Neural progenitor cell (in vitro differentiated cells): ENCODE measurements around the gene C12orf57. TPM values are rescaled to one million over a fixed set of nuclear protein-coding genes. Genes with fewer than 3 reads are reported as not detected.

ENCODE experiments used
- DNase-seq: peaks from one replicate; pipeline ENCODE4 v3.0.0-alpha.2; 2016; ENCODE audit warnings: low spot score
- H2AFZ ChIP-seq: fragments of 200-600 bp; sonication (generic); replicated peaks from 2 replicates; pipeline ENCODE4 v1.6.1; 2016; ENCODE audit warnings: antibody characterized with exemption
- H3F3A ChIP-seq: fragments of 200-600 bp; sonication (generic); 2 replicates; pipeline ENCODE4 v1.6.1; 2016; ENCODE audit warnings: antibody characterized with exemption, low read depth
- H3K27ac ChIP-seq: fragments of 200-600 bp; sonication (generic); 2 replicates; pipeline ENCODE4 v1.5.1; 2016; ENCODE audit warnings: mild to moderate bottlenecking
- H3K27me3 ChIP-seq: fragments of 200-600 bp; sonication (generic); 2 replicates; pipeline ENCODE4 v1.6.1; 2016; ENCODE audit warnings: mild to moderate bottlenecking, moderate library complexity
- H3K36me3 ChIP-seq: fragments of 200-600 bp; sonication (generic); 2 replicates; pipeline ENCODE4 v1.5.1; 2016
- H3K4me1 ChIP-seq: fragments of 200-600 bp; sonication (generic); 2 replicates; pipeline ENCODE4 v1.6.1; 2016; ENCODE audit warnings: mixed run types
- H3K4me2 ChIP-seq: fragments of 200-600 bp; sonication (generic); 2 replicates; pipeline ENCODE4 v1.6.1; 2016
- H3K4me3 ChIP-seq: fragments of 200-600 bp; sonication (generic); 2 replicates; pipeline ENCODE4 v1.5.1; 2016
- H3K79me2 ChIP-seq: fragments of 200-600 bp; sonication (generic); 2 replicates; pipeline ENCODE4 v1.6.1; 2016; ENCODE audit warnings: low read depth
- H3K9ac ChIP-seq: fragments of 200-600 bp; sonication (generic); 2 replicates; pipeline ENCODE4 v1.6.1; 2016
- H3K9me3 ChIP-seq: fragments of 200-600 bp; sonication (generic); 2 replicates; pipeline ENCODE4 v1.5.1; 2016; ENCODE audit warnings: low read depth
- H4K20me1 ChIP-seq: fragments of 200-600 bp; sonication (generic); 2 replicates; pipeline ENCODE4 v1.6.1; 2016; ENCODE audit warnings: low read depth
- H3K27ac Mint-ChIP-seq: 3 replicates; pipeline ENCODE4 v1.8.0; 2021; ENCODE audit warnings: mixed read lengths
- H3K27me3 Mint-ChIP-seq: 2 replicates; pipeline ENCODE4 v1.8.0; 2022; ENCODE audit warnings: low read depth, mild to moderate bottlenecking, inconsistent platforms, moderate library complexity, mixed read lengths; ENCODE audit not compliant: insufficient read depth
- H3K36me3 Mint-ChIP-seq: 3 replicates; pipeline ENCODE4 v1.8.0; 2021; ENCODE audit warnings: mixed read lengths
- H3K4me1 Mint-ChIP-seq: 3 replicates; pipeline ENCODE4 v1.8.0; 2021; ENCODE audit warnings: mixed read lengths
- H3K4me3 Mint-ChIP-seq: 3 replicates; pipeline ENCODE4 v1.8.0; 2021; ENCODE audit warnings: mild to moderate bottlenecking, moderate library complexity, mixed read lengths
- H3K9me3 Mint-ChIP-seq: 3 replicates; pipeline ENCODE4 v1.8.0; 2020; ENCODE audit warnings: mixed read lengths
- EZH2 ChIP-seq: fragments of 200-600 bp; sonication (generic); IDR thresholded peaks from 2 replicates; pipeline ENCODE4 v1.6.1; 2017; ENCODE audit warnings: antibody characterized with exemption, mild to moderate bottlenecking, moderate library complexity
- EZH2phosphoT487 ChIP-seq: fragments of 200-600 bp; sonication (generic); IDR thresholded peaks from 2 replicates; pipeline ENCODE4 v1.6.1; 2017; ENCODE audit warnings: antibody characterized with exemption
- total RNA-seq: library from RNA; depleted of rRNA; stranded (reverse); fragments of >200 nt; gene quantifications from 2 replicates; pipeline ENCODE4 v1.2.3, GENCODE V29; 2015; ENCODE audit warnings: low replicate concordance
- TF ChIP-seq, protein P1 (sequence below): fragments of 200-600 bp; sonication (generic); IDR thresholded peaks from 2 replicates; pipeline ENCODE4 v1.5.1; 2017; ENCODE audit warnings: antibody characterized with exemption, mild to moderate bottlenecking

Gene C12orf57
- total RNA-seq, 1 donor from 2014 or later = 314 TPM

- DNase-seq = no peak
Measured at GRCh38 chr12:6936194-6936635, 7.6 kb upstream of the C12orf57 start.

DNA sequence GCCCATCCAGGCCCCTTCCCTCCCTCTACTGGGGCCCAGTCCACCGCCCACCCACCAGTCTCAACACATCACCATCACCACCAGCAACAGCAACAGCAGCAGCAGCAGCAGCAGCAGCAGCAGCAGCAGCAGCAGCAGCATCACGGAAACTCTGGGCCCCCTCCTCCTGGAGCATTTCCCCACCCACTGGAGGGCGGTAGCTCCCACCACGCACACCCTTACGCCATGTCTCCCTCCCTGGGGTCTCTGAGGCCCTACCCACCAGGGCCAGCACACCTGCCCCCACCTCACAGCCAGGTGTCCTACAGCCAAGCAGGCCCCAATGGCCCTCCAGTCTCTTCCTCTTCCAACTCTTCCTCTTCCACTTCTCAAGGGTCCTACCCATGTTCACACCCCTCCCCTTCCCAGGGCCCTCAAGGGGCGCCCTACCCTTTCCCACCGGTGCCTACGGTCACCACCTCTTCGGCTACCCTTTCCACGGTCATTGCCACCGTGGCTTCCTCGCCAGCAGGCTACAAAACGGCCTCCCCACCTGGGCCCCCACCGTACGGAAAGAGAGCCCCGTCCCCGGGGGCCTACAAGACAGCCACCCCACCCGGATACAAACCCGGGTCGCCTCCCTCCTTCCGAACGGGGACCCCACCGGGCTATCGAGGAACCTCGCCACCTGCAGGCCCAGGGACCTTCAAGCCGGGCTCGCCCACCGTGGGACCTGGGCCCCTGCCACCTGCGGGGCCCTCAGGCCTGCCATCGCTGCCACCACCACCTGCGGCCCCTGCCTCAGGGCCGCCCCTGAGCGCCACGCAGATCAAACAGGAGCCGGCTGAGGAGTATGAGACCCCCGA lies 7.0 kb upstream of the C12orf57 start:
- TF ChIP-seq EZH2 (no peak), EZH2phosphoT487 (no peak)
- TF ChIP-seq, protein P1, sequence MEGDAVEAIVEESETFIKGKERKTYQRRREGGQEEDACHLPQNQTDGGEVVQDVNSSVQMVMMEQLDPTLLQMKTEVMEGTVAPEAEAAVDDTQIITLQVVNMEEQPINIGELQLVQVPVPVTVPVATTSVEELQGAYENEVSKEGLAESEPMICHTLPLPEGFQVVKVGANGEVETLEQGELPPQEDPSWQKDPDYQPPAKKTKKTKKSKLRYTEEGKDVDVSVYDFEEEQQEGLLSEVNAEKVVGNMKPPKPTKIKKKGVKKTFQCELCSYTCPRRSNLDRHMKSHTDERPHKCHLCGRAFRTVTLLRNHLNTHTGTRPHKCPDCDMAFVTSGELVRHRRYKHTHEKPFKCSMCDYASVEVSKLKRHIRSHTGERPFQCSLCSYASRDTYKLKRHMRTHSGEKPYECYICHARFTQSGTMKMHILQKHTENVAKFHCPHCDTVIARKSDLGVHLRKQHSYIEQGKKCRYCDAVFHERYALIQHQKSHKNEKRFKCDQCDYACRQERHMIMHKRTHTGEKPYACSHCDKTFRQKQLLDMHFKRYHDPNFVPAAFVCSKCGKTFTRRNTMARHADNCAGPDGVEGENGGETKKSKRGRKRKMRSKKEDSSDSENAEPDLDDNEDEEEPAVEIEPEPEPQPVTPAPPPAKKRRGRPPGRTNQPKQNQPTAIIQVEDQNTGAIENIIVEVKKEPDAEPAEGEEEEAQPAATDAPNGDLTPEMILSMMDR = no peak
- Mint-ChIP-seq H3K9me3 (peaks cover 2% of the 10 kb centered on the region), H3K27ac (no peak overlapping the region), H3K4me3 (peak overlapping the region; percentile 74), H3K4me1 (peaks cover 44% of the 10 kb centered on the region), H3K27me3 (peaks cover 32% of the 10 kb centered on the region), H3K36me3 (peaks cover 37% of the 10 kb centered on the region)
- H3K4me1 ChIP-seq = peaks cover 11% of the 10 kb centered on the region
- H3K27me3 ChIP-seq = no peaks in the 10 kb centered on the region
- H3K79me2 ChIP-seq = peaks cover 46% of the 10 kb centered on the region
- peak overlapping the region; percentile 56 for H3K4me3 ChIP-seq
- no peaks in the 10 kb centered on the region for H3K9me3 ChIP-seq
- H3K4me2 ChIP-seq = peak overlapping the region; percentile 82
- no peak for DNase-seq
- peaks cover 69% of the 10 kb centered on the region for H3F3A ChIP-seq
- H3K27ac ChIP-seq = peak overlapping the region; percentile 89
- H4K20me1 ChIP-seq = peaks cover 39% of the 10 kb centered on the region
- H3K36me3 ChIP-seq = no peaks in the 10 kb centered on the region
- no peak overlapping the region for H2AFZ ChIP-seq
- peak overlapping the region; percentile 83 for H3K9ac ChIP-seq

More at GRCh38 chr12:6936194-6936635, 7.6 kb upstream of the C12orf57 start:
- Histone ChIP-seq H3K79me2 (peaks cover 52% of the 10 kb centered on the region), H3K27ac (peak overlapping the region; percentile 89), H3K4me2 (no peak overlapping the region), H3K4me1 (peaks cover 11% of the 10 kb centered on the region), H3K9me3 (no peaks in the 10 kb centered on the region), H3K4me3 (no peak overlapping the region), H3F3A (peaks cover 69% of the 10 kb centered on the region), H2AFZ (no peak overlapping the region), H3K27me3 (no peaks in the 10 kb centered on the region), H4K20me1 (peaks cover 46% of the 10 kb centered on the region), H3K9ac (no peak overlapping the region), H3K36me3 (no peaks in the 10 kb centered on the region)
- Mint-ChIP-seq H3K9me3 (peaks cover 2% of the 10 kb centered on the region), H3K27ac (no peak overlapping the region), H3K36me3 (peaks cover 35% of the 10 kb centered on the region), H3K4me1 (peaks cover 44% of the 10 kb centered on the region), H3K27me3 (peaks cover 32% of the 10 kb centered on the region), H3K4me3 (peak overlapping the region; percentile 74)
- TF ChIP-seq EZH2phosphoT487 = no peak
- TF ChIP-seq, protein P1 = no peak
- TF ChIP-seq EZH2 = no peak

- H3K79me2 ChIP-seq = peaks cover 37% of the 10 kb centered on the region
- H3K4me3 Mint-ChIP-seq = peak overlapping the region; percentile 84
- H3K36me3 Mint-ChIP-seq = peaks cover 36% of the 10 kb centered on the region
- TF ChIP-seq EZH2 (no peak), EZH2phosphoT487 (peak; percentile 22)
- TF ChIP-seq, protein P1 = peak; percentile 90
- no peaks in the 10 kb centered on the region for H3K36me3 ChIP-seq
- no peaks in the 10 kb centered on the region for H3K9me3 ChIP-seq
- peaks cover 75% of the 10 kb centered on the region for H3F3A ChIP-seq
- H3K4me3 ChIP-seq = peak overlapping the region; percentile 56
- H2AFZ ChIP-seq = no peak overlapping the region
- DNase-seq = peak; percentile 97
- peak overlapping the region; percentile 82 for H3K4me2 ChIP-seq
- H3K27me3 Mint-ChIP-seq = peaks cover 37% of the 10 kb centered on the region
- peak overlapping the region; percentile 83 for H3K9ac ChIP-seq
- peaks cover 44% of the 10 kb centered on the region for H3K4me1 Mint-ChIP-seq
- no peaks in the 10 kb centered on the region for H3K27me3 ChIP-seq
- H3K9me3 Mint-ChIP-seq = peaks cover 2% of the 10 kb centered on the region
- peaks cover 11% of the 10 kb centered on the region for H3K4me1 ChIP-seq
- peak overlapping the region; percentile 89 for H3K27ac ChIP-seq
- H3K27ac Mint-ChIP-seq = peak overlapping the region; percentile 63
- peaks cover 31% of the 10 kb centered on the region for H4K20me1 ChIP-seq
Measured at GRCh38 chr12:6937481-6938352, 6.1 kb upstream of the C12orf57 start.
